HG02678 (cell line): Measurements from ENCODE around the gene TNFRSF12A.
"Not testable (repeated sequence)": the region's sequence is repeated elsewhere in the genome, so short reads cannot be mapped to it uniquely, and the experiment has no call there.

Experiments
- ATAC-seq: cut with Tn5 transposase; IDR thresholded peaks from one replicate; pipeline ENCODE4 v1.9.1; 2021; ENCODE audit warnings: mild to moderate bottlenecking, moderate library complexity; ENCODE audit not compliant: unreplicated experiment

The TNFRSF12A gene

DNA sequence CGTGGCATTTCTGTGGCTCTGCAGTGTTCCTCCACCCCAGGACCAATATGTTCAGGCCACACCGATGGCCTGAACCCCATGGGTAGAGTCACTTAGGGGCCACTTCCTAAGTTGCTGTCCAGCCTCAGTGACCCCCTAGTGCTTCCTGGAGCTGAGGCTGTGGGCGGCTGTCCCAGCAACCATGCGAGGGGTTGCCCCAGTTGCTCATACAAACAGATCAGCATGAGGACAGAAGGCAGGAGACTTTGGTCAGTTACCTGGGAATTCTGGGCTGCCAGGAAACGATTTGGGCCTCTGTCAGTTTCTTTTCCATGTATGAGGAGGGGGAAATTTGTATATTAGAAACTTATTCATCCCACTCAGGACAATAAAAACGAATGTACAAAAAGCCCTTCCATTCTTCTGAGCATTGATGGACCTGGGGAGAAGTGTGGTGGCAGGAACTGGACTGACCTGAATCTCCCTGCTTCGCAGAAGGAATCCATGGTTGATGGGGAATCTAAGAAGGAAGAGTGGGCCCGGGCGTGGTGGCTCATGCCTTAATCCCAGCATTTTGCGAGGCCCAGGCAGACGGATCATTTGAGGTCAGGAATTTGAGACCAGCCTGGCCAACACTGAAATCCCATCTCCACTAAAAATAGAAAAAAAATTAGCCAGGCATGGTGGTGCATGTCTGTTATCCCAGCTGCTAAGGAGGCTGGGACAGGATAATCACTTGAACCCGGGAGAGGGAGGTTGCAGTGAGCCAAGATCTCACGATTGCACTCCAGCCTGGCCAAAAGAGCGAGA is 40.4 kb downstream of the TNFRSF12A start:
- ATAC-seq = no peak

- ATAC-seq = no peak
Measured at GRCh38 chr16:3062553-3062952, 42.4 kb downstream of the TNFRSF12A start.

- no peak for ATAC-seq
Measured at GRCh38 chr16:3063625-3064386, 43.6 kb downstream of the TNFRSF12A start.

GRCh38 chr16:3065069-3065741 is 45.0 kb downstream of the TNFRSF12A start, which contains the start of gene IL32:
TSS of gene IL32 (plus strand) at chr16:3065640. CDS start at chr16:3065812, 172 bp downstream.
- no peak for ATAC-seq

GRCh38 chr16:3065742-3066439 is 45.7 kb downstream of the TNFRSF12A start:
- no peak for ATAC-seq

DNA sequence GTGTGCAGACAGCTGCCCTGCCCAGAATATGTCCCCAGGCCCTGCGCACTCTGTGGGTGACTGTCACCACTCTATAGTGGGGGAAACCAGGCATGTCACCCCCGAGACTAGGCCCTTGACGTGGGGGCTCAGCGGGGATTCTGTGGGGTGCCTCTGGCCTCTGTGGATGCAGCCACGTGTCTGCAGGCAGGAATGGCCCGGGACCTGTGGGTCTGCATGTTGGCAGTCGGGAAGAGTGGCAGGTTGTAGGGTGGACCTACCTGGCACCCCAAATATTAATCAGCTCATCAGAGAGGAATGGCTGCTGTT is 46.2 kb downstream of the TNFRSF12A start:
- ATAC-seq = no peak

DNA sequence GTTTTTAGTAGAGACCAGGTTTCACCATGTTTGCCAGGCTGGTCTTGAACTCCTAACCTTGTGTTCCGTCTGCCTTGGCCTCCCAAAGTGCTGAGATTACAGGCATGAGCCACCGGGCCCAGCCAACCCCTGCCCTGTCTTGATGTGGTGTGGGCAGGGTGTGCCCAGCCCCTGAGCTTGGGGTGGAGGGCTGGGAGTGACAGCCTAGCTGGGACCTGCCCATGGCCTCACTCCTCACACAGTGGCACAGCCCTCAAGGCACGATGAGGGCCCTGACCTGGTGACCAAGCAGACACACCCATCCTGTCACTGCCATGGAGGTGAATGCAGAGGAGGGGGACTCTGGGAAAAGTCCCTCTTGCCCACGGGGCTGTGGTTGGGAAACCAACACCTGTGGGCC is 48.3 kb downstream of the TNFRSF12A start:
- no peak for ATAC-seq

- ATAC-seq = not testable (repeated sequence)
Measured at GRCh38 chr16:3069146-3069545, 49.0 kb downstream of the TNFRSF12A start.

DNA sequence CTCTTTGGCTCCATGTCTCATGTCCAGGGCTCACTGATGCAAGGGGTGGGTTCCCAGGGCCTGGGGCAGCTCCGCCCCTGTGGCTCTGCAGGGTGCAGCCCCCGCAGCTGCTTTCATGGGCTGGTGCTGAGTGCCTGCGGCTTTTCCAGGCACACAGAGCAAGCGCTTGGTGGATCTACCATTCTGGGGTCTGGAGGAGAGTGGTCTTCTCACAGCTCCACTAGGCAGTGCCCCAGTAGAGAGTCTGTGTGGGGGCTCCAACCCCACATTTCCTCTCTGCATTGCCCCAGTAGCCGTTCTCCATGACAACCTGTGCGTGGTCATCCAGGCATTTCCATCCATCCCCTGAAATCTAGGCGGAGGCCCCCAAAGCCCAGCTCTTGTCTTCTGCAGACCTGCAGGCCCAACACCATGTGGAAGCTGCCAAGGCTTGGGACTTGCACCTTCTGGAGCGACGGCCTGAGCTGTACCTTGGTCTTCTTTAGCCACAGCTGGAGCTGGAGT is 50.5 kb downstream of the TNFRSF12A start:
- ATAC-seq = no peak

GRCh38 chr16:3071655-3072054 is 51.5 kb downstream of the TNFRSF12A start:
- no peak for ATAC-seq
